ENCODE measurements around the gene MAP3K13. TPM values are rescaled to one million over a fixed set of nuclear protein-coding genes. Genes with fewer than 3 reads are reported as not detected.
A peak's percentile ranks its signal among the peaks of the same experiment; 100 is the strongest.

The MAP3K13 gene, protein sequence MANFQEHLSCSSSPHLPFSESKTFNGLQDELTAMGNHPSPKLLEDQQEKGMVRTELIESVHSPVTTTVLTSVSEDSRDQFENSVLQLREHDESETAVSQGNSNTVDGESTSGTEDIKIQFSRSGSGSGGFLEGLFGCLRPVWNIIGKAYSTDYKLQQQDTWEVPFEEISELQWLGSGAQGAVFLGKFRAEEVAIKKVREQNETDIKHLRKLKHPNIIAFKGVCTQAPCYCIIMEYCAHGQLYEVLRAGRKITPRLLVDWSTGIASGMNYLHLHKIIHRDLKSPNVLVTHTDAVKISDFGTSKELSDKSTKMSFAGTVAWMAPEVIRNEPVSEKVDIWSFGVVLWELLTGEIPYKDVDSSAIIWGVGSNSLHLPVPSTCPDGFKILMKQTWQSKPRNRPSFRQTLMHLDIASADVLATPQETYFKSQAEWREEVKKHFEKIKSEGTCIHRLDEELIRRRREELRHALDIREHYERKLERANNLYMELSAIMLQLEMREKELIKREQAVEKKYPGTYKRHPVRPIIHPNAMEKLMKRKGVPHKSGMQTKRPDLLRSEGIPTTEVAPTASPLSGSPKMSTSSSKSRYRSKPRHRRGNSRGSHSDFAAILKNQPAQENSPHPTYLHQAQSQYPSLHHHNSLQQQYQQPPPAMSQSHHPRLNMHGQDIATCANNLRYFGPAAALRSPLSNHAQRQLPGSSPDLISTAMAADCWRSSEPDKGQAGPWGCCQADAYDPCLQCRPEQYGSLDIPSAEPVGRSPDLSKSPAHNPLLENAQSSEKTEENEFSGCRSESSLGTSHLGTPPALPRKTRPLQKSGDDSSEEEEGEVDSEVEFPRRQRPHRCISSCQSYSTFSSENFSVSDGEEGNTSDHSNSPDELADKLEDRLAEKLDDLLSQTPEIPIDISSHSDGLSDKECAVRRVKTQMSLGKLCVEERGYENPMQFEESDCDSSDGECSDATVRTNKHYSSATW
- 10 to 100 TPM in 1 of 2 experiments, 1 to 10 TPM in 1; 9.9 to 13.9 TPM for total RNA-seq

DNA sequence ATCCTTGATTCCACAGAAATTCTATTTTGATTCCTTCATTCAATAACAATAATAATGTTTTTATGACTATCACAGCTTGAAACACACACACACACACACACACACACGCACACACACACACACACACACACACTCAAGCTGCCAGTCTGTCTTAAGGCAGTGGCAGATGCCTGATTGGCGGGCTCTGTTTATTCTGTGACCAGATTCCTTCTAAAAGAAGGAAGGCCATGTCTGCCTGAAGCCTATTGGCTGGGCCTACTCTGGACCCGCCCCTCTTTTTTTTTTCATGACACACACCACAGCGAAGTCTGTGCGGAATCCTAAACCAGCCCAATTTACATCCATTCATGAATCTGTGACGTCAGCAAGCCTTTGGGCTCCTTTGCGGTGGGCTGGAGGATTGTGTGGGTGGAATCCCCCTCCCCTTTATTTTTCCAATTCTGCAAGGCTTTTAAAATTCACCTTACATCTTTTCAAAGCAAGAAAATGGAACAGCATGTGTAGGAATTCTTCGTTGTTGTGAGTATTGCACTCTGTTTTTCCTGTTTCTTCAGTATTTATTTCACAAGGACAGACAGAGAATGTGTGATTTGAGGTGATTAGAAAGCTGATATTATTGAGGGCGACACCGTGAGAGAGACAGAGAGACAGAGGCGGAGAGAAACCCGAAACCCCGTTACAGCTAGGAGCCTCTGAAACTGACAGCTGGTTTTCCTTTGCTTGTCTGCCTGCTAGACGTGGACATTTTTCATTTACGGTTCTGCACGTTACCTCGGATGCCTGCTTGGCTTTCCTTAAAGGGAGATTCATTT is at the start of gene MAP3K13:
Gene MAP3K13 (plus strand): TSS at position 287 of the 812 bp plus-strand sequence. CDS start 65,446 bp downstream, outside the sequence.
- Mint-ChIP-seq H3K4me1 (peaks cover 8% of the 10 kb centered on the region), H3K27ac (peak within 1 kb of the TSS; percentile 22), H3K27me3 (peaks cover 55% of the 10 kb centered on the region), H3K36me3 (no peaks in the 10 kb centered on the region), H3K9me3 (ENCODE audit: low read depth) (no peaks in the 10 kb centered on the region), H3K4me3 (peak within 1 kb of the TSS; percentile 79)
- peak; percentile 98 for ATAC-seq
- peak; percentile 59 for DNase-seq
- CTCF ChIA-PET, result interaction anchor here (1.5 kb wide), 1 partner anchor 10 kb away, joined by 3 read pairs; no protein-coding TSS in a partner anchor

DNA sequence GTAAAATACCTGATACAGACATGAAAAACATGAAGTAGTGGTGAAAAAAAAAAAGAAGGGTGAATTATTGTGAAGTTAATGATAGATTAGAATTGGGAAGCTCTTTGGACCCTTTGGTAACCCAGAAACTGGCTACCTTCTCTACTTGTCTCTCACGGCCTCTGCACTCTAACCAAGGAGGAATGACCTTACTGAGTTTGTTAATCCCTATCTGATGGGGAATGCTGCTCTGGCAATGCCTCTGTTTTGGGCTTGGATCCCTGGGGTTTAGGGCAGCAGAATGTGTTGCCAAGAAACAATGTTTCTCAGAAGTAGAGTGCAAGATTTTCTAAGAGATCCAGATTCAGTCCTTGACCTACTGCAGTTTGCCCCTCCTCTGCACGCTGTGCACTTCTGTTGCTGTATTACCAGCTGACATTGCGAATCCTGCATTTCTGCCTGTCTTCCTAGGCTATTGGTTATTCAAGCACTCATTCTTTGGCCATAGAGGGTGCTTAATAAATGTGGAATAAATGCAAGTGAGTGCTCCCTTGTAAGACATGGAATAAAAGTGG is 49.2 kb upstream of the MAP3K13 start:
- no peak for ATAC-seq
- peaks cover 3% of the 10 kb centered on the region for H3K27me3 Mint-ChIP-seq
- no peak overlapping the region for H3K4me3 Mint-ChIP-seq

DNA sequence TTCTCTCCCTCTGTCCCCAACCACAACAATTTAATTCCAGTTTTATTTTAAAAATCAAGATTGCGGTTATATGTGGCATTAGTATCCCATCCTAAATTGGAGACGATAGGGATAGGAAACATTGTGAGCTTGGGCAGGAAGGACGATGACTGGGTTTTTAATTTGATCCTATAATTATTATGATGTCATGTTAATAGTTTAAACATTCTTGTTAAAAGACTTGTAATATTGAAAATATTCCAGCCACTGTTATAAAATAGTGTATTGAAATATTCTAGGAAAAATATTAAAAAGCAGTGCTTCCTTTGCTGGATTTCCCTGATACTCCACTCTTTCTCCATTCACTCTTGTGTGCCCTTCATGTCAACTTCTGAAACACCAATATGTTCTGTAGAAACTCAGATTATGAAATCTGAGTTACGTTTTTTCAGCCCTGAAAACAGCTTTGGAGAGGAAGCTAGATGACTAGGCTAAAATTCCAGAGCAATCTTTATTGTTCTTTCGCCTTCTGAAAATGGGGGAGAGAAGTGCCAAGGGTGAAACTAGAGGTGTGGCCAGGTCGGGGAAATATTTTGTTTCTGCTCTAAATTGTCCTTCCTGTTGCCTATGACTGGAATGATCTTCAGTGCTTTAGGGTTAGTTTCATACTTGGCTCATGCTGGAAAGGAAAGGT is 46.1 kb upstream of the MAP3K13 start:
- no peak overlapping the region for H3K27ac Mint-ChIP-seq
- no peaks in the 10 kb centered on the region for H3K36me3 Mint-ChIP-seq
- ATAC-seq, result no peak
- no peak for DNase-seq
- H3K4me1 Mint-ChIP-seq, result peaks cover 4% of the 10 kb centered on the region
- H3K4me3 Mint-ChIP-seq, result peak overlapping the region; percentile 5
- H3K9me3 Mint-ChIP-seq (ENCODE audit: low read depth), result no peaks in the 10 kb centered on the region
- peaks cover 7% of the 10 kb centered on the region for H3K27me3 Mint-ChIP-seq
- CTCF ChIA-PET, result no interaction called here

More for the DNA sequence above, 49.2 kb upstream of the MAP3K13 start:
- Mint-ChIP-seq H3K36me3 (peaks cover 12% of the 10 kb centered on the region), H3K27ac (no peak overlapping the region), H3K4me1 (peaks cover 4% of the 10 kb centered on the region), H3K9me3 (ENCODE audit: low read depth) (peaks cover 3% of the 10 kb centered on the region)
- no peak for DNase-seq
- CTCF ChIA-PET, result no interaction called here

DNA sequence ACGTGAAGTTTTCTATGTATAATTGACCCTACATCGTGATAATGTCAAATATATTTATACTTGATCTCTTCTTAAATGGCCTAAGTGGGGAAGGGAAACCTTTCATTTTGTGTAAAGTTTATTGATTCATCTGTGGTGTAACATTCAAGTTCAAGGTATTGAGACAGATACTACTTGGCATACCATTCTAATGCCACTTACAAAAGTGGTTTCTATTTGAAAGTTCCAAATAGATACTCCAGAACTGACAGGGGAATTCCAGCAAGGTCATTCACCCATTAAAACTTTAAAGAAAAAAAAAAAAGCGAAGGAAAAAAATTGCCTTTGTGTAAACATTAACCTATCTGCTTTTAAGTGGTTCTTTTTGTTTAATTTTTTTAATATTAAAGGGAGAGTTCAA is 45.3 kb upstream of the MAP3K13 start:
- ATAC-seq, result no peak
- H3K27me3 Mint-ChIP-seq, result peaks cover 7% of the 10 kb centered on the region
- CTCF ChIA-PET, result no interaction called here

DNA sequence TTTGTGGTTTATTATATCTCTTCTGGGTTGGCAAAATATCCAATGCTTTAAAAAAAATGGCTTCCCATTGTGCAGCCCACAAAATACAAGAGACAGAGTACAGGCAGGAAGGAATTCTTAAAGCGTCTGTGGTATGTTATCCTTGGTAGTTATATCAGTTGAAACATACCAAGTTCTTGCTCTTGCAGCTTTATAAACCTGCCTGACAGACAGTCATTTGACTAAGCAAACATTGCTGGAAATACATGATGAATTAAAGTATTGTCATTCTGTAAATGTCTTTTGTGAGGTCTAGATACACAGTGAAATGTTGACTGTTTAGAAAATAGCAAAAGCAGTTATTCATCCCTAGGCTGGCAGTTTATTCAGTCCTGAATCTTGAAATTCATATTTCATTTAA is 44.8 kb upstream of the MAP3K13 start:
- H3K4me3 Mint-ChIP-seq, result no peak overlapping the region
- H3K4me1 Mint-ChIP-seq, result peaks cover 8% of the 10 kb centered on the region
- H3K9me3 Mint-ChIP-seq (ENCODE audit: low read depth), result no peaks in the 10 kb centered on the region
- DNase-seq (no peak), ATAC-seq (no peak)
- CTCF ChIA-PET, result interaction anchor here (2.7 kb wide), 1 partner anchor 10 kb away, joined by 12 read pairs; no protein-coding TSS in a partner anchor
- no peak overlapping the region for H3K27ac Mint-ChIP-seq
- H3K36me3 Mint-ChIP-seq, result no peaks in the 10 kb centered on the region
- peaks cover 7% of the 10 kb centered on the region for H3K27me3 Mint-ChIP-seq

More for the DNA sequence above, 45.3 kb upstream of the MAP3K13 start:
- no peaks in the 10 kb centered on the region for H3K36me3 Mint-ChIP-seq
- no peak overlapping the region for H3K4me3 Mint-ChIP-seq
- H3K4me1 Mint-ChIP-seq, result peaks cover 8% of the 10 kb centered on the region
- H3K27ac Mint-ChIP-seq, result no peak overlapping the region
- no peak for DNase-seq
- no peaks in the 10 kb centered on the region for H3K9me3 Mint-ChIP-seq (ENCODE audit: low read depth)

DNA sequence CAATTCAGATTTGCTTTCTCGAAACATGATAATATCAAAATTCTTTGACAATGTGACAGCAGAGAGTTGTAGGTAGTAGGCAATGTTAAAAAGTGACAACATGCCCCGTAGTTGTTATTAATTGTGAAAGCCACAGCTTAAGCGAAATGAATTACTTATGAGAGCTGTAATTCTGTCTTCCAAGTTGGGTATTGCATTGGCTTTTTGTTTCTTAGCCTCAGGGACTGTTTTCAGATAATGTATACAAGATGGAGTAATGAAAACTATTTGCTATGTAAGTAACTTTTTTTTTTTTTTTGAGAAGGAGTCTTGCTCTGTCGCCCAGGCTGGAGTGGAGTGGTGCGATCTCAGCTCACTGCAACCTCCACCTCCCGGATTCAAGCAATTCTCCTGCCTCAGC is 43.1 kb upstream of the MAP3K13 start:
- H3K4me3 Mint-ChIP-seq, result no peak overlapping the region
- ATAC-seq (no peak), DNase-seq (no peak)
- peaks cover 7% of the 10 kb centered on the region for H3K27me3 Mint-ChIP-seq
- H3K27ac Mint-ChIP-seq, result no peak overlapping the region
- peaks cover 2% of the 10 kb centered on the region for H3K36me3 Mint-ChIP-seq
- H3K4me1 Mint-ChIP-seq, result peaks cover 8% of the 10 kb centered on the region
- H3K9me3 Mint-ChIP-seq (ENCODE audit: low read depth), result no peaks in the 10 kb centered on the region
- CTCF ChIA-PET, result interaction anchor here (2.7 kb wide), 1 partner anchor 12 kb away, joined by 12 read pairs; no protein-coding TSS in a partner anchor

DNA sequence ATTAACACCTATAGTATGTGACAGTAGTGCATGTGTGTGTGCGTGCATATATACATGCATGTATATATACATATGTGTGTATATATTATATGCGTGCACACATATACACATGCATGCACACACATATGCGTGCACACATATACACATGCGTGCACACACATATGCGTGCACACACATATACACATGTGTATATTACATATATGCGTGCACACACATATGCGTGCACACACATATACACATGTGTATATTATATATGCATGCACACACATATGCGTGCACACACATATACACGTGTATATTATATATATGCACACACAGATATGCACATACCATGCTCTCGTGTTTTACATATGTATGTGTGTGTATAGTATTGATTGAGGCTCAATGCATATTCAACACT is 42.0 kb upstream of the MAP3K13 start:
- ATAC-seq (no peak), DNase-seq (no peak)
- H3K4me3 Mint-ChIP-seq, result no peak overlapping the region
- peaks cover 2% of the 10 kb centered on the region for H3K36me3 Mint-ChIP-seq
- H3K4me1 Mint-ChIP-seq, result peaks cover 8% of the 10 kb centered on the region
- H3K27ac Mint-ChIP-seq, result no peak overlapping the region
- peaks cover 9% of the 10 kb centered on the region for H3K27me3 Mint-ChIP-seq
- CTCF ChIA-PET, result no interaction called here
- no peaks in the 10 kb centered on the region for H3K9me3 Mint-ChIP-seq (ENCODE audit: low read depth)

DNA sequence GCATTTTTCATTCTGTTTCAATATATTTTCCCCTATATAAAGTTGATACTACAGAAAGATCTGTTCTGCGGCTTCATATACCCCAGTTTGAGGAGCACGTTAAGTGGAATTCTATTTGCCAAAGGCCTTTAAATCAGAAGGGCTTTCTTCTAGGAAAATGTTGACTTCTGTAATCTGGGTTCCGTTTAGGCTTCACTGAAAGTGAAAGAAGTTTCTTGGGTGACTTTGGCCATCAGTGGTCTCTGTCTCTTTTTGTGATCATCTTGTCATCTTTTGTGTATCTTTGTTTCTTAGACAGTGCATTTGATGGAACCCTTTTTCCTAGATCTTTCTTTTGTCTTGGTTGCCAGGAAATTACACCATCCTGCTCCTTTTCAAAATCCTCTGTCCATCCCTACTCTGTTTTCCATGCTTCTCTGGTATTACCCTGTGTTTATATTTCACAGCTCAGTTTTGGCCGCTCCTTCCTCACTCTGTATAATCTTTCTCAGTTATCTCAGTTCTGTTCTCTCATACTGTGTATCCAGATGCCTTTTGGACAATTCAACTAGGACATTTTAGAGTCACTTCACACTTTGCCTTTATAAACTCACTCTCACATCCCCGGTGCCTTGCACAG is 40.7 kb upstream of the MAP3K13 start:
- H3K4me1 Mint-ChIP-seq, result peaks cover 5% of the 10 kb centered on the region
- H3K36me3 Mint-ChIP-seq, result peaks cover 2% of the 10 kb centered on the region
- no peaks in the 10 kb centered on the region for H3K9me3 Mint-ChIP-seq (ENCODE audit: low read depth)
- CTCF ChIA-PET, result no interaction called here
- peaks cover 6% of the 10 kb centered on the region for H3K27me3 Mint-ChIP-seq
- no peak overlapping the region for H3K27ac Mint-ChIP-seq
- DNase-seq, result no peak
- no peak overlapping the region for H3K4me3 Mint-ChIP-seq
- no peak for ATAC-seq

DNA sequence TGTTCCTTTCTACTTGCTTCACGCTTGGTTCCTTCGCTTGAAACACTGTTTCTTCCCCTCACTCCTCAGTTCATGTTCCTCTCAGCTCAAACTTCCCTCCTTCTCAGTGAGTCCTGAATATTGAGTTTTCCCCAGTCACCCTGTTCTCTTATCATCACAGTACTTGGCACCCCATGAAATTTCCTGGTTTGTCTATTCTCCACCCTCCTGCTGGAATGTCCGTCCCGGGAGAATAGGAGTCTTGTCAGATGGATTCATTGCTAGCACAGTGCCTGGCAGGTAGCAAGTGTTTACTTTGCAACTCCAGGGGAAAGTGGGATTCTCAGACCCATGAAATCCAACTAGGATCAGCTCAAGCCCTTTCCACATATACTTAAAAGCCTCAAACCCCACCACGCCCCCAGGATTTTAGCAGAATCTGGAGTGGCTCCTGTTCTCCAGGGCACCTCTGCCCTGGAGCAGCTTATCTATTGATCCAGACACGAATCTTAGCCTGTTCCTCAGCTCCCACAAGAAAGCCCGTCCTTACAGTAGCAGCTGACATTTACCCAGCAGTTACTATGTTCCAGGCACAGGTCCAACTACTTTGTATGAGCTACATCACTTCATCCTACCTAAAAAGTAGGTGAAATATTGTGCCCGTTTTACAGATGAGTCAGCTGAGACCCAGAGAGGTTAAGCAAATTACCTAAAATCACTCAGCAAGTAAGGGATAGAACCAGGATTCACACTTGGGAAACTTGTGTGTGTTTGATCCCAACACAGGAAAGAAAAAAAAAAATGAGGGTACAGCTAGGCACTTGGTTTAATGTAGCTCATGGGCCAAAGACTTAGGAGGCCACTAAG is 36.8 kb upstream of the MAP3K13 start:
- peaks cover 2% of the 10 kb centered on the region for H3K27me3 Mint-ChIP-seq
- DNase-seq (no peak), ATAC-seq (no peak)
- no peak overlapping the region for H3K27ac Mint-ChIP-seq
- CTCF ChIA-PET, result interaction anchor here (1.5 kb wide), 1 partner anchor 18 kb away, joined by 4 read pairs; no protein-coding TSS in a partner anchor
- H3K9me3 Mint-ChIP-seq (ENCODE audit: low read depth), result no peaks in the 10 kb centered on the region
- no peak overlapping the region for H3K4me3 Mint-ChIP-seq
- peaks cover 2% of the 10 kb centered on the region for H3K36me3 Mint-ChIP-seq
- peaks cover 4% of the 10 kb centered on the region for H3K4me1 Mint-ChIP-seq

DNA sequence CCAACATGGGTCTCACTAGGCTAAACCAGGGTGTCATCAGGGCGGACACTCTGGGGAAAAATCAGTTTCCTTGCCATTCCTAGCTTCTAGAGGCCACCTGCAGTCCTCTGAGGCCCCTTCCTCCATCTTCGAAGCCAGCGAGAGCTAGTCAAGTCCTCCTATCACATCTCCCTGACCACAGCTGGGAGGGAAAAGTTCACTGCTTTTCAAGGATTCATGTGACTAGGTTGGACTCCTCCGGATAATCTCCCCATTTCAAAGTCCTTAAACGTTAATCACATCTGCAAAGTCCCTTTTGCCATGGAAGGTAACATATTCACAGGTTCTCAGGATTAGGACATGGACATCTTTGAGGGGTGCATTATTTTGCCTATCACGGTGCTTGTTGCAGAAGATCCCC is 35.9 kb upstream of the MAP3K13 start:
- CTCF ChIA-PET, result interaction anchor here (1.5 kb wide), 1 partner anchor 19 kb away, joined by 4 read pairs; no protein-coding TSS in a partner anchor
- no peak for ATAC-seq
- H3K27me3 Mint-ChIP-seq, result peaks cover 2% of the 10 kb centered on the region
- H3K4me3 Mint-ChIP-seq, result no peak overlapping the region
- no peak overlapping the region for H3K27ac Mint-ChIP-seq
- peaks cover 6% of the 10 kb centered on the region for H3K4me1 Mint-ChIP-seq
- no peaks in the 10 kb centered on the region for H3K9me3 Mint-ChIP-seq (ENCODE audit: low read depth)
- H3K36me3 Mint-ChIP-seq, result peaks cover 2% of the 10 kb centered on the region
- no peak for DNase-seq

DNA sequence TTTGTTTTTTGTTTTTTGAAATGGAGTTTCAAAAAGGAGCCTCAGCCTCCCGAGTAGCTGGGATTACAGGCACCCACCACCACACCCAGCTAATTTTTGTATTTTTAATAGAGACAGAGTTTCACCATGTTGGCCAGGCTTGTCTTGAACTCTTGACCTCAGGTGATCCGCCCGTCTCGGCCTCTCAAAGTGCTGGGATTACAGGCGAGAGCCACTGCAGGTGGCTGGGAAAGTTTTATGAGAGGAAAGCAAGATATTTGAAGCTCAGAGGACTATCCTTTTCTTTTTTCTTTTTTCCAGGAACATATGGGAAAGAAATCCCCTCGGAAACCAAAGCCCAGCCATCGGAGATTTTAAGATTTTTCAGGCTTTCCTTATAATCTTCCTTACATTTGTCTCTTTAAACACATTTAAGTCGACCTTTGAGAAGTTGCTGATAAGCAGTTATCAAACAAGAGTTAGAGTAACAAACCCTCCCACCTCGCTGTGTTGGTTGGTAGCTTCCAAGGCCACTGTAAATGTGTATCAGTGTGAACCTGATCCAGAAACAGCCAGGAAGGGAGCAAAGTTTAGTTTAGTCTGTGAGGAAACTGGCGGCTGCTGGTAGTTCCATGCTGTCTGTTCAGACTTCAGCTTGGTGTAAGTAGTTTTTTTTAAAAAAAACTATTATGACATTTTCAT is 34.5 kb upstream of the MAP3K13 start:
- CTCF ChIA-PET, result interaction anchor here (1.7 kb wide), 1 partner anchor 25 kb away, joined by 5 read pairs; no protein-coding TSS in a partner anchor
- Mint-ChIP-seq H3K4me1 (peaks cover 8% of the 10 kb centered on the region), H3K27me3 (peaks cover 2% of the 10 kb centered on the region), H3K4me3 (no peak overlapping the region), H3K9me3 (ENCODE audit: low read depth) (no peaks in the 10 kb centered on the region), H3K36me3 (peaks cover 2% of the 10 kb centered on the region), H3K27ac (no peak overlapping the region)
- DNase-seq (no peak), ATAC-seq (no peak)
